CD14-positive monocyte (primary cell): ENCODE results near the gene SH3GLB2. TPM values are rescaled to one million over a fixed set of nuclear protein-coding genes. Genes with fewer than 3 reads are reported as not detected.

ENCODE experiments used
- DNase-seq, 3 donors: peaks; one replicate each; pipeline ENCODE4 v3.0.0-alpha.2; 2011 to 2022
- H2AFZ ChIP-seq: 2 replicates; pipeline ENCODE4 v1.6.0; 2012; ENCODE audit warnings: mild to moderate bottlenecking, low read depth, low read length, inconsistent platforms; ENCODE audit not compliant: insufficient read depth, poor library complexity, severe bottlenecking
- H3K27ac ChIP-seq, 2 donors: 1 replicate in 1 of 2; 2 replicates in 1 of 2; pipeline ENCODE4 v1.5.1; 2012 to 2013; ENCODE audit warnings: low read length in 2 of 2, control low read depth in 1 of 2, inconsistent platforms in 1 of 2, low read depth in 1 of 2, mild to moderate bottlenecking in 1 of 2
- H3K27me3 ChIP-seq, 2 donors: one replicate each; pipeline versions ENCODE4 v1.6.0 to v1.6.1; 2011 to 2013; ENCODE audit warnings: low read length in 2 of 2; ENCODE audit not compliant: control insufficient read depth in 2 of 2, insufficient read depth in 2 of 2
- H3K36me3 ChIP-seq, 2 donors: replicated peaks in 1 of 2; 1 replicate in 1 of 2; 2 replicates in 1 of 2; pipeline versions ENCODE4 v1.5.1 to v1.6.1; 2012 to 2013; ENCODE audit warnings: low read length in 2 of 2, control low read depth in 1 of 2, inconsistent platforms in 1 of 2, mild to moderate bottlenecking in 1 of 2; ENCODE audit not compliant: insufficient read depth in 2 of 2, control insufficient read depth in 1 of 2
- H3K4me1 ChIP-seq, 2 donors: 1 replicate in 1 of 2; 2 replicates in 1 of 2; pipeline versions ENCODE4 v1.5.1 to v1.6.1; 2012 to 2013; ENCODE audit warnings: low read length in 2 of 2, control low read depth in 1 of 2, inconsistent platforms in 1 of 2, mild to moderate bottlenecking in 1 of 2, moderate library complexity in 1 of 2; ENCODE audit not compliant: insufficient read depth in 2 of 2, control insufficient read depth in 1 of 2
- H3K4me2 ChIP-seq: replicated peaks from 2 replicates; pipeline ENCODE3; 2012; ENCODE audit warnings: low read length, moderate library complexity, mild to moderate bottlenecking; ENCODE audit not compliant: poor library complexity, severe bottlenecking; ENCODE audit errors: extremely low read depth
- H3K4me3 ChIP-seq, 3 experiments: fragments of 200-600 bp in 1 of 3; sonication (generic) in 1 of 3; replicated peaks in 1 of 3; 1 replicate in 2 of 3; 2 replicates in 1 of 3; pipeline ENCODE4 v1.5.1; 2011 to 2013; ENCODE audit warnings: low read length in 3 of 3, mild to moderate bottlenecking in 3 of 3, control low read depth in 2 of 3, low read depth in 2 of 3, inconsistent platforms in 1 of 3, moderate library complexity in 1 of 3
- H3K79me2 ChIP-seq: 2 replicates; pipeline ENCODE4 v1.6.0; 2012; ENCODE audit warnings: mild to moderate bottlenecking, control low read depth, inconsistent platforms, low read length, moderate library complexity; ENCODE audit not compliant: insufficient read depth
- H3K9ac ChIP-seq: 2 replicates; pipeline ENCODE4 v1.6.0; 2017; ENCODE audit warnings: low read length, mild to moderate bottlenecking; ENCODE audit not compliant: insufficient read depth, poor library complexity, severe bottlenecking
- H3K9me3 ChIP-seq, 2 donors: replicated peaks in 1 of 2; 1 replicate in 1 of 2; 2 replicates in 1 of 2; pipeline versions ENCODE4 v1.5.1 to v1.6.1; 2012 to 2013; ENCODE audit warnings: low read length in 2 of 2, control low read depth in 1 of 2; ENCODE audit not compliant: control insufficient read depth in 1 of 2, insufficient read depth in 1 of 2
- H4K20me1 ChIP-seq: 2 replicates; pipeline ENCODE4 v1.6.0; 2012; ENCODE audit warnings: mild to moderate bottlenecking, low read length, control low read depth, moderate library complexity; ENCODE audit not compliant: insufficient read depth
- H3K27ac Mint-ChIP-seq, 7 donors: one replicate each; pipeline ENCODE4 v1.8.0; 2020; ENCODE audit warnings: mild to moderate bottlenecking in 7 of 7, mixed read lengths in 7 of 7, moderate library complexity in 6 of 7, inconsistent platforms in 2 of 7
- H3K27me3 Mint-ChIP-seq, 3 donors: one replicate each; pipeline ENCODE4 v1.8.0; 2021 to 2022; ENCODE audit warnings: low read depth in 3 of 3, mild to moderate bottlenecking in 3 of 3, mixed read lengths in 3 of 3, moderate library complexity in 3 of 3, inconsistent platforms in 1 of 3
- H3K36me3 Mint-ChIP-seq, 2 donors: one replicate each; pipeline ENCODE4 v1.8.0; 2020; ENCODE audit warnings: mixed read lengths in 2 of 2, inconsistent platforms in 1 of 2, mild to moderate bottlenecking in 1 of 2
- H3K4me1 Mint-ChIP-seq: one replicate; pipeline ENCODE4 v1.8.0; 2020; ENCODE audit warnings: mild to moderate bottlenecking, mixed read lengths
- H3K4me3 Mint-ChIP-seq, 2 donors: one replicate each; pipeline ENCODE4 v1.8.0; 2020; ENCODE audit warnings: mild to moderate bottlenecking in 2 of 2, mixed read lengths in 2 of 2, moderate library complexity in 1 of 2
- H3K9me3 Mint-ChIP-seq, 7 donors: one replicate each; pipeline ENCODE4 v1.8.0; 2020 to 2022; ENCODE audit warnings: mixed read lengths in 7 of 7, mild to moderate bottlenecking in 6 of 7, moderate library complexity in 6 of 7, inconsistent platforms in 2 of 7
- CTCF ChIP-seq: fragments of 200-600 bp; IDR thresholded peaks from one replicate; pipeline ENCODE4 v1.8.0; 2022; ENCODE audit warnings: antibody characterized with exemption, mild to moderate bottlenecking
- WGBS: methylation state at CpG from one replicate; pipeline ENCODE4 v1.1.5; 2013; ENCODE audit warnings: missing lambda C conversion rate; ENCODE audit not compliant: insufficient coverage; 5-methylcytosine and 5-hydroxymethylcytosine counted together
- intact Hi-C, 2 donors: fragments of 100-400 bp; cut with micrococcal nuclease; formaldehyde crosslinking; loops; one replicate each; pipeline versions ENCODE4 v1.15.0 to v1.15.1; 2023
- polyA plus RNA-seq, 3 donors: library from polyadenylated mRNA; depleted of rRNA in 1 of 3; unstranded in 2 of 3; stranded (reverse) in 1 of 3; fragments of 300-500 nt in 2 of 3; fragments of >200 nt in 1 of 3; fragmentation: Illumina TruSeq in 2 of 3; gene quantifications; 1 replicate in 2 of 3; 2 replicates in 1 of 3; pipeline ENCODE4 v1.2.3, GENCODE V29; 2012 to 2021

The SH3GLB2 gene
- polyA plus RNA-seq, 3 donors = 8.0 to 77.0 (median 25.9) TPM

- 95% methylated on average over 16 of the region's 16 CpGs for WGBS
- Mint-ChIP-seq H3K27ac (peak overlapping the region in 1 of 7 donors; percentile 35), H3K4me3 (no peak overlapping the region), H3K36me3 (peaks cover 44 to 65% of the 10 kb centered on the region in 2 donors), H3K4me1 (peaks cover 16% of the 10 kb centered on the region), H3K27me3 (peaks cover 0 to 1% (median 0%) of the 10 kb centered on the region in 3 donors), H3K9me3 (peaks cover 0 to 1% (median 0%) of the 10 kb centered on the region in 7 donors)
- peaks cover 35 to 61% of the 10 kb centered on the region in 2 donors for H3K36me3 ChIP-seq
- no peak overlapping the region for H3K4me3 ChIP-seq
- H4K20me1 ChIP-seq = peaks cover 11% of the 10 kb centered on the region
- H3K4me1 ChIP-seq = peaks cover 14 to 16% of the 10 kb centered on the region in 2 donors
- DNase-seq = no peak
- H3K79me2 ChIP-seq = peaks cover 39% of the 10 kb centered on the region
- H2AFZ ChIP-seq = no peak overlapping the region
- H3K27ac ChIP-seq = no peak overlapping the region
- H3K4me2 ChIP-seq = no peak overlapping the region
- TF ChIP-seq CTCF = no peak
- no peaks in the 10 kb centered on the region for H3K9me3 ChIP-seq
- no peaks in the 10 kb centered on the region for H3K27me3 ChIP-seq
- intact Hi-C loops = no loop called here
- H3K9ac ChIP-seq = no peak overlapping the region
Observed at GRCh38 chr9:129042016-129042415, 13.9 kb upstream of the SH3GLB2 start.

- H3K4me1 Mint-ChIP-seq = peaks cover 24% of the 10 kb centered on the region
- Histone ChIP-seq H3K4me1 (peaks cover 22 to 26% of the 10 kb centered on the region in 2 donors), H3K9ac (no peak overlapping the region), H3K4me2 (no peak overlapping the region), H3K9me3 (no peaks in the 10 kb centered on the region), H3K27me3 (no peaks in the 10 kb centered on the region), H4K20me1 (peaks cover 16% of the 10 kb centered on the region), H3K36me3 (peaks cover 31 to 48% of the 10 kb centered on the region in 2 donors), H2AFZ (no peak overlapping the region), H3K79me2 (peaks cover 44% of the 10 kb centered on the region), H3K4me3 (no peak overlapping the region), H3K27ac (no peak overlapping the region)
- no peak overlapping the region for H3K27ac Mint-ChIP-seq
- no peak for TF ChIP-seq CTCF
- H3K36me3 Mint-ChIP-seq = peaks cover 36 to 52% of the 10 kb centered on the region in 2 donors
- H3K9me3 Mint-ChIP-seq = peaks cover 0 to 1% (median 0%) of the 10 kb centered on the region in 7 donors
- WGBS = 97% methylated on average over 9 of the region's 12 CpGs
- no peak for DNase-seq
- peaks cover 0 to 1% (median 0%) of the 10 kb centered on the region in 3 donors for H3K27me3 Mint-ChIP-seq
- intact Hi-C loops = no loop called here
- H3K4me3 Mint-ChIP-seq = no peak overlapping the region
Observed at GRCh38 chr9:129040113-129040643, 12.0 kb upstream of the SH3GLB2 start.
